MV-4-11 (cell line): ENCODE measurements around the gene TBC1D13.
"Not testable (repeated sequence)": the region's sequence is repeated elsewhere in the genome, so short reads cannot be mapped to it uniquely, and the experiment has no call there.

ENCODE experiments used
- DNase-seq: peaks from one replicate; lab custom pipeline; 2025; lab: John Stamatoyannopoulos, UW

TBC1D13 gene

GRCh38 chr9:128785427-128785826 lies 1.6 kb upstream of the TBC1D13 start:
- no peak for DNase-seq

- DNase-seq: no peak
Observed at GRCh38 chr9:128787659-128788058, 606 bp downstream of the TBC1D13 start.

- no peak for DNase-seq
Observed at GRCh38 chr9:128788445-128788844, 1.4 kb downstream of the TBC1D13 start.

- DNase-seq: no peak
Observed at GRCh38 chr9:128790536-128790935, 3.5 kb downstream of the TBC1D13 start.

GRCh38 chr9:128792134-128792533 lies 5.1 kb downstream of the TBC1D13 start:
- DNase-seq: no peak

- DNase-seq: no peak
Observed at GRCh38 chr9:128792978-128793686, 6.1 kb downstream of the TBC1D13 start.

GRCh38 chr9:128794961-128795360 lies 7.9 kb downstream of the TBC1D13 start:
- DNase-seq: not testable (repeated sequence)

- DNase-seq: no peak
Observed at GRCh38 chr9:128798896-128799295, 11.8 kb downstream of the TBC1D13 start.

GRCh38 chr9:128800061-128800460 lies 13.0 kb downstream of the TBC1D13 start:
- no peak for DNase-seq

- DNase-seq: no peak
Observed at GRCh38 chr9:128802482-128802881, 15.4 kb downstream of the TBC1D13 start.

GRCh38 chr9:128805661-128806060 lies 18.6 kb downstream of the TBC1D13 start:
- DNase-seq: no peak

GRCh38 chr9:128807827-128808226 lies 20.8 kb downstream of the TBC1D13 start:
- no peak for DNase-seq

GRCh38 chr9:128808543-128808942 lies 21.5 kb downstream of the TBC1D13 start:
- DNase-seq: no peak

- DNase-seq: no peak
Observed at GRCh38 chr9:128809036-128809599, 22.1 kb downstream of the TBC1D13 start.

- DNase-seq: no peak
Observed at GRCh38 chr9:128809831-128810230, 22.8 kb downstream of the TBC1D13 start.

- DNase-seq: no peak
Observed at GRCh38 chr9:128810873-128811272, 23.8 kb downstream of the TBC1D13 start.

GRCh38 chr9:128818099-128818838 lies 31.2 kb downstream of the TBC1D13 start, which contains the start of gene ENDOG:
ENDOG (plus strand) TSS chr9:128818500; CDS start chr9:128818685, 185 bp downstream.
- peak; percentile 97 for DNase-seq

- DNase-seq: peak; percentile 7
Observed at GRCh38 chr9:128818839-128819715, 32.0 kb downstream of the TBC1D13 start.

GRCh38 chr9:128819716-128820664 lies 32.9 kb downstream of the TBC1D13 start:
- DNase-seq: no peak

- no peak for DNase-seq
Observed at GRCh38 chr9:128820665-128821583, 33.9 kb downstream of the TBC1D13 start.
